Hepatocyte (in vitro differentiated cells): ENCODE measurements around the gene CRTC2. TPM values are rescaled to one million over a fixed set of nuclear protein-coding genes. Genes with fewer than 3 reads are reported as not detected.

ENCODE experiments used
- DNase-seq: peaks from one replicate; pipeline ENCODE4 v3.0.0-alpha.2; 2016; ENCODE audit warnings: low spot score
- H2AFZ ChIP-seq: fragments of 200-600 bp; sonication (generic); 2 replicates; pipeline ENCODE4 v1.6.0; 2016; ENCODE audit warnings: antibody characterized with exemption, mild to moderate bottlenecking
- H3K27ac ChIP-seq: fragments of 200-600 bp; sonication (generic); 2 replicates; pipeline ENCODE4 v1.5.1; 2016; ENCODE audit warnings: mild to moderate bottlenecking
- H3K27me3 ChIP-seq: fragments of 200-600 bp; sonication (generic); 2 replicates; pipeline ENCODE4 v1.6.1; 2016
- H3K36me3 ChIP-seq: fragments of 200-600 bp; sonication (generic); replicated peaks from 2 replicates; pipeline ENCODE4 v1.5.1; 2016; ENCODE audit warnings: low read depth; ENCODE audit not compliant: insufficient read depth
- H3K4me1 ChIP-seq: fragments of 200-600 bp; sonication (generic); 2 replicates; pipeline ENCODE4 v1.5.1; 2016; ENCODE audit warnings: mild to moderate bottlenecking, moderate library complexity; ENCODE audit not compliant: insufficient read depth
- H3K4me2 ChIP-seq: fragments of 200-600 bp; sonication (generic); 2 replicates; pipeline ENCODE4 v1.6.0; 2016
- H3K4me3 ChIP-seq: fragments of 200-600 bp; sonication (generic); 2 replicates; pipeline ENCODE4 v1.5.1; 2016; ENCODE audit warnings: mild to moderate bottlenecking
- H3K79me2 ChIP-seq: fragments of 200-600 bp; sonication (generic); 2 replicates; pipeline ENCODE4 v1.6.0; 2017; ENCODE audit warnings: mild to moderate bottlenecking
- H3K9me2 ChIP-seq: fragments of 200-600 bp; sonication (generic); replicated peaks from 2 replicates; pipeline ENCODE4 v1.6.0; 2017; ENCODE audit warnings: mild to moderate bottlenecking; ENCODE audit not compliant: insufficient read depth
- H3K9me3 ChIP-seq: fragments of 200-600 bp; sonication (generic); 2 replicates; pipeline ENCODE4 v1.5.1; 2016; ENCODE audit warnings: low read depth, mild to moderate bottlenecking
- H4K20me1 ChIP-seq: fragments of 200-600 bp; sonication (generic); 2 replicates; pipeline ENCODE4 v1.6.0; 2016; ENCODE audit warnings: mild to moderate bottlenecking; ENCODE audit not compliant: insufficient read depth, poor library complexity, severe bottlenecking
- EZH2 ChIP-seq: fragments of 200-600 bp; sonication (generic); IDR thresholded peaks from 2 replicates; pipeline ENCODE4 v1.6.1; 2016; ENCODE audit warnings: antibody characterized with exemption, mild to moderate bottlenecking, borderline replicate concordance
- EZH2phosphoT487 ChIP-seq: fragments of 200-600 bp; sonication (generic); IDR thresholded peaks from one replicate; pipeline ENCODE4 v1.6.1; 2018; ENCODE audit warnings: antibody characterized with exemption, mild to moderate bottlenecking, low read depth, moderate library complexity; ENCODE audit not compliant: unreplicated experiment, severe bottlenecking
- whole genome bisulfite sequencing: methylation state at CpG from one replicate; pipeline ENCODE4 v1.1.6; 2016; ENCODE audit warnings: low lambda C conversion rate; ENCODE audit errors: missing lambda C conversion rate; 5-methylcytosine and 5-hydroxymethylcytosine counted together
- polyA plus RNA-seq: library from polyadenylated mRNA; unstranded; fragments of >200 nt; fragmentation: Nextera tagmentation; extraction: Ambion mirVana; gene quantifications from 2 replicates; pipeline ENCODE4 v1.2.1, GENCODE V29; 2016
- total RNA-seq: library from RNA; depleted of rRNA; stranded (reverse); fragments of >200 nt; gene quantifications from 2 replicates; pipeline ENCODE4 v1.2.3, GENCODE V29; 2014
- TF ChIP-seq, protein P1 (sequence below): fragments of 200-600 bp; sonication (generic); IDR thresholded peaks from 2 replicates; pipeline ENCODE4 v1.5.1; 2016; ENCODE audit warnings: antibody characterized with exemption, mild to moderate bottlenecking; ENCODE audit not compliant: poor library complexity

Gene CRTC2
- total and polyA plus RNA-seq, 2 experiments from 2014 or later: 10.5 to 28.0 TPM

DNA sequence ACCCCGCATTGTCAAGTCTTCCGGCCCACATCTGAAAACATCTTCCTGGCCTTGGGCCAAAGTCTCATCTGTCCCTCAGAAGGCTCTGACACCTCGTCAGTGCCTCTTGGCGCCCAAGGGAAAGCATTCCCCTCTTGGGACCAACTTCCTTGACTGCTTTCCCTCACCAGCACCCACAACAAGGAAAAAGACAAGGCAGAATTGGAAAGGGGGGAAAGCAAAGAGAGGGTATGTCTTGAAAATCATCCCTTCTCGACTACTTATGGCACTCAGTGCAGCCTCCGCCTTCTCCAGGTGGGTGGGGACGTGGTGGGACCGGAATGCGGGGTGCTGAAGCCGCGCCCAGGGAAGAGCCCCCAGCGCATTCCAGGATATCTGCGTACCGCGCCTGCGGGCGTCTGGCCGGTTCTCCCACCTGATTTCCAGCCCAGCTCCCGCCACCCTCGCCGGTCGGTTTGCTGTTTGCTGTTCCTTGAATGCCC, 5.5 kb upstream of the CRTC2 start:
- DNase-seq: peak; percentile 86
- Histone ChIP-seq H3K9me3 (no peaks in the 10 kb centered on the region), H3K4me2 (peak overlapping the region; percentile 93), H3K27ac (peak overlapping the region; percentile 98), H4K20me1 (no peaks in the 10 kb centered on the region), H3K79me2 (peaks cover 47% of the 10 kb centered on the region), H3K9me2 (no peaks in the 10 kb centered on the region), H2AFZ (peak overlapping the region; percentile 51), H3K4me1 (peaks cover 26% of the 10 kb centered on the region), H3K27me3 (no peaks in the 10 kb centered on the region), H3K4me3 (peak overlapping the region; percentile 49), H3K36me3 (no peaks in the 10 kb centered on the region)
- no peak for TF ChIP-seq EZH2phosphoT487
- TF ChIP-seq, protein P1, sequence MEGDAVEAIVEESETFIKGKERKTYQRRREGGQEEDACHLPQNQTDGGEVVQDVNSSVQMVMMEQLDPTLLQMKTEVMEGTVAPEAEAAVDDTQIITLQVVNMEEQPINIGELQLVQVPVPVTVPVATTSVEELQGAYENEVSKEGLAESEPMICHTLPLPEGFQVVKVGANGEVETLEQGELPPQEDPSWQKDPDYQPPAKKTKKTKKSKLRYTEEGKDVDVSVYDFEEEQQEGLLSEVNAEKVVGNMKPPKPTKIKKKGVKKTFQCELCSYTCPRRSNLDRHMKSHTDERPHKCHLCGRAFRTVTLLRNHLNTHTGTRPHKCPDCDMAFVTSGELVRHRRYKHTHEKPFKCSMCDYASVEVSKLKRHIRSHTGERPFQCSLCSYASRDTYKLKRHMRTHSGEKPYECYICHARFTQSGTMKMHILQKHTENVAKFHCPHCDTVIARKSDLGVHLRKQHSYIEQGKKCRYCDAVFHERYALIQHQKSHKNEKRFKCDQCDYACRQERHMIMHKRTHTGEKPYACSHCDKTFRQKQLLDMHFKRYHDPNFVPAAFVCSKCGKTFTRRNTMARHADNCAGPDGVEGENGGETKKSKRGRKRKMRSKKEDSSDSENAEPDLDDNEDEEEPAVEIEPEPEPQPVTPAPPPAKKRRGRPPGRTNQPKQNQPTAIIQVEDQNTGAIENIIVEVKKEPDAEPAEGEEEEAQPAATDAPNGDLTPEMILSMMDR: no peak
- no peak for TF ChIP-seq EZH2
- under 1% methylated on average over 22 of the region's 22 CpGs for WGBS

DNA sequence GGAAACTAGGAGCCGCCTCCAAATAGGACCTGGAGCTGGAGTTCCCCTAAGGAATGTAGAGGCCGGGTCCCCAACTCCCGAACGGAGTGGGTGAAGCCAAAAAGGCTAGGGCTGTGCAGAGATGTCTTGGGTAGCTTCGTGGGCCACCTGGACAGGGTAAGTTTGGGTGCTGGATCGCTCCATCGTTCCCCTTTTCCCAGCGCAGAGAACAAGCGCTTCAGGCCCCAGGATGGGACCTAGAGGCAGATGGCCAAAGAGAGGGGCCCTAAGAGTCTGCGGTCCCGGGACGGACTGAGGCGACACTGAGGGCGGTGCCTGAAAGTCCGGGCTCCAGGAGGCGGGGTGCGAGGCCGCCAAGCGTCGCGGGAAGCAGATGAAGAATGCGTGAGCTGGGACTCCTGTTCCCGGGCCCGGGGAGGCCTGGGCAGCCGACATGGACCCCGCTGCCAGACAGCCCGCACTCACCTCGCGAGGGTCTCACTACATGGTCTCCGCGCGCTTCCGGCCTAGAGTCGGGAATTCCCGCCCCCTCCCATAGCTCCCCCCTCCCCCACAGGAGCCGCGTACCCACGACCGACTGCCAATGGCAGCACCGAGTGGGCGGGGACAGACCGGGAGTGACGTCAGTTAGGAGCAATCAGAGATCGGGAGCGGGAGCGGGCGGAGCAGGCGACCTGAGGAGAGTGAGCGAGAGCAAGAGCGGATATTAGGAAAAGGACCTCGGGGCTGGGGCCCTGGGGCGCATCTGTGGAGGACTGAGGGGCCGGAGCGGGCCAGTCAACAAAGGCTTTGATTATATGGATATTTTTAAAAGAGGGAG, 4.8 kb upstream of the CRTC2 start, which contains the start of gene SLC39A1:
TSS of gene SLC39A1 (minus strand) at position 508 of the 820 bp plus-strand sequence. CDS start 822 bp downstream, outside the sequence.
- Histone ChIP-seq H3K4me2 (peak within 1 kb of the TSS; percentile 93), H3K4me3 (peak within 1 kb of the TSS; percentile 52), H3K79me2 (peaks cover 46% of the 10 kb centered on the region), H2AFZ (peak within 1 kb of the TSS; percentile 51), H4K20me1 (no peaks in the 10 kb centered on the region), H3K27ac (peak within 1 kb of the TSS; percentile 98), H3K9me3 (no peaks in the 10 kb centered on the region), H3K4me1 (peaks cover 26% of the 10 kb centered on the region), H3K9me2 (no peaks in the 10 kb centered on the region), H3K27me3 (no peaks in the 10 kb centered on the region), H3K36me3 (no peaks in the 10 kb centered on the region)
- DNase-seq: peak; percentile 99
- 1% methylated on average over 49 of the region's 54 CpGs for WGBS
- no peak for TF ChIP-seq EZH2
- TF ChIP-seq, protein P1: no peak
- TF ChIP-seq EZH2phosphoT487: no peak

DNA sequence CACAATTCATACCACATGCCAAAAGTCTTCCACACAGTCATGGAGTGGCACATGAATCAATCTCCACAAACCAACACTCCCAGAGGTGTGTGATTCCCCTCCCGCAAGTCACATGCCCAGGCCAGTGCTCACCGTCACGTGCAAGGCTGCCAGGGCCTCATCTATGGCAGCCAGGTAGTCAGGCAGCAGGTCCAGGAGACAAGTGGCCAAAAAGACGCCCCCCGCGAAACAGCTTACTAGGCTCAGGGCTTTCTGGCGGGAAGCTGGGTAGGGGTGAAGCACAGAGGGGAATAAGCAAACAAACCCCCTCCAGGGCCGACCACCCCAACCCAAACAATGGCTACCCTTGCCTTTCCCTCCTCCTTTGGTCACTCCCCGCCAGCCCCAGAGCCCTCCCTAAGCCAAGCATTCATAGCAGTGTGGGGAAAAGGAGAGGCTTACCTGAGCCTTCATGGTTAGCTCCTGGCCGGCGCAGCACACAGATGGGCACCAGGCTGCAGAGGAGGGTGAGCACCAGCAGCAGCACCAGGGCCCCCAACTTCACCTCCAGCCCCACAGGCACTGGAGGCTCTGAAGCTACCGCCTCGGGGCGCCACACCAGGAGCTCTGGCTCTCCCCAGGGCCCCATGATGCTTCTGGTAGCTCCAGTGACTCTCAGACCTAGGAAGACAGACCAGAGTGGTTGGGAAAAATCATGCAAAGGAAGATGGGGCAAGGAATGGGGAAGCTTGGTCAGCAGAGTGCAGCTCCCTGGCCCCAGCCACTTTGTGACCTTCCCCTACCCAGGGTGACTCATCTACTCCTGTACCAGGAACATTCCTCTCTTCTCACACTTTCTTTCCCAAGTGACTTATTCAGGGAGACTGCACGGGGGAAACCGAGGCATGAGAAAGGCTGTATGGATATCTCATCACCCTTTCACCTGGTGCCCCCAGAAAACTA, 3.9 kb upstream of the CRTC2 start:
- peaks cover 52% of the 10 kb centered on the region for H3K79me2 ChIP-seq
- DNase-seq: peak; percentile 79
- peak overlapping the region; percentile 98 for H3K27ac ChIP-seq
- H3K4me2 ChIP-seq: peak overlapping the region; percentile 93
- H3K9me2 ChIP-seq: no peaks in the 10 kb centered on the region
- TF ChIP-seq EZH2 (no peak), EZH2phosphoT487 (no peak)
- TF ChIP-seq, protein P1: no peak
- peaks cover 6% of the 10 kb centered on the region for H4K20me1 ChIP-seq
- H2AFZ ChIP-seq: peak overlapping the region; percentile 2
- no peaks in the 10 kb centered on the region for H3K9me3 ChIP-seq
- WGBS: 15% methylated on average over 14 of the region's 16 CpGs
- no peaks in the 10 kb centered on the region for H3K27me3 ChIP-seq
- no peaks in the 10 kb centered on the region for H3K36me3 ChIP-seq
- H3K4me3 ChIP-seq: peak overlapping the region; percentile 52
- peaks cover 26% of the 10 kb centered on the region for H3K4me1 ChIP-seq
